Left hindlimb (tissue), 1 donor: ENCODE measurements around the gene DUSP3.

Experiments
- DNase-seq: peaks from one replicate; pipeline ENCODE4 v3.0.0-alpha.2; 2018

The DUSP3 gene

DNA sequence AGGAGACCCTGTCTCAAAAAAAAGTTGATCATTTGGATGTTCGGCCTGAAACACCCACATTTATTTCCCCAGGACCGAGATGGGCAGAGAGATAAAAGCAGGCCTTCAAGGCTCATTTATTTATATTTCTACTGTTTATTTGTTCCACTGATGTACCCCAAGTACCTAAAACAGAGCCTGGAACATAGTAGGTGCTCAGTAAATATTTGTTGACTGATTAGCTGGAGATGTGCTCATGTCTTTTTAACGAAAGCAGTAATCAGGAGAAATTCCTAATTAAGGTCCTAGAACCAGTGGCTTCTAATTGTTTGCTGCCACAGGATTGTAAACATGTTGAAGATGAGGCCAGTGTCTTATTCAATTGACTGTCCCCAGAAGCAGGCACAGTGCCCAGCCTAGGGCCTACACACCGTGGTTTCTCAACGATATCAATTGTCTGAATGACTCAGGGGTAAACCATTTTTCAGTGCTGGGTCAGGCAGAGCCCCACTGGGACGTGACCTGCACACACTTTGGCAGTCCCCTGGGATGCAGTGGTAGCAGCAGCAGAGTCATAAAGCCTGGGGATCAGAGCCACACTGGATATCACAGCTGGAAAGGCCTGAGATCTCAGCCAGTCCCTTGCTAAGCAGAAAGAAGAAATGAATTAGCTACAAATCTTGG, 54.9 kb downstream of the DUSP3 start:
- no peak for DNase-seq

DNA sequence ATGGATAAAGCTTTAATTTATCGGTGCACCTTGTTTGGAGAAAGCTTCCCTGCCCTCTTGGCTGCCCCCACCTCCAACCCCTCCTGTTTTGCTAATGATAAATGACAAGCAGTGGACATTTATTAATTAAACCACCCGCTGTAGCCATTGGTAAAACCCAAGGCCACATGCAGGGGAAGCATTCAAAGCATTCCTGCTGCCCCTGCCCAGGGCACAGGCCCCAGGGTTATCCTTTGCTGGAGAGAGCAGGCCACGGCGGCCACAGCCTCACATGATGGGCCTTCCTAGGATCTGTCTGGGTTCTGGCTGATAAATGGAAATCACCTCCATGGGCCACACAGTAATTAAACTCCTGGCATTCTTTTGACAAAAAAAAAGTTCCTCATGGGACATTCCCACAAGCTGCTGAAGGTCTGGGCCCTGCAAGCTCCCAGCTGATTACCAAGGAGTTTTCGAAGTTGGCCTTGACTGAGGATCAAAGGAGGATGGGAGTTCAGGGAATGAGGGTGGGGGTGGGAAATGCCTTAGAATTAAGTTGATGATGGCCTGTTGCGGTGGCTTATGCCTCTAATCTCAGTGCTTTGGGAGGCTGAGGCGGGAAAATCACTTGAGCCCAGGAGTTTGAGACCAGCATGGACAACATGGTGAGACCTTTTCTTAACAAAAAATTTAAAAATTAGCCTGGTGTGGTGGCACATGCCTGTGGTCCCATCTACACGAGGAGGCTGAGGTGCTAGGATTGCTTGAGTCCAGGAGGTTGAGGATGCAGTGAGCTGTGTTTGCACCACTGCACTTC, 55.7 kb downstream of the DUSP3 start:
- DNase-seq = no peak

- no peak for DNase-seq
Observed at GRCh38 chr17:43722269-43722619, 56.5 kb downstream of the DUSP3 start.

DNA sequence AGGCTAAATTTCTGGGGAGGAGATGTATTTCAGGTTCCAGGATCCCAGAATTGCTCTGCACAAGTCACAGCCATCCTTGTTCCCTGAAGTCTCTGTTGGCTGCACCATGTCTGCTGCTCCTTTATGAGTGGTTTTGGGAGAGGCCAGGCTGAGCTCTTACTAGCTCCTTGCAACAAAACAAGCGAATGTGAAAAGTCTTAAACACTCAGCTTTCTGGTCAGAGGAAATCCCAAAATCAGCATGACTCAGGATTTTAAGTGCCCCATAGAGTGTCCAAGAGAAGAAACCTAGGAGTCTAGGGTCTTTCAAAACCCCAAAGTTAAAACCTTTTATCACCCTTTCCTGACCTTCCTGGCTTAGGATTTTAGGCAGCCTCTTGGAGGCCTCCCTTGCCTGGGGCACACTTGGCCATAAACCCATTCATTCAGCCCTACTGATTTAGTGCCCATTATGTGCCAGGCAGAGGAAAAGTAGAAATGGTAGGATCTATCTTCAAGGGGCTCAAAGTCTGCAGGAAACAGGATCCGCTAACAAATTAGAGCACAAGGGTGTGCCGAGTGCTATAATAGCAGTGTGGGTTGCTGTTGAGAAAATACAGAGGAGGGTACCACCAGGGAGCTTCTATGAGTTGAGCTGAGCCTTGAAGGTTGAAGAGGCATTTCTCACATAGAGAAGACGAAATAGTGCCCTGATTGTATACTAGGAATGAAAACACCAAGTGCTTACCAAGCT, 57.1 kb downstream of the DUSP3 start:
- no peak for DNase-seq

GRCh38 chr17:43720311-43721060, 58.3 kb downstream of the DUSP3 start:
- peak; percentile 91 for DNase-seq

- no peak for DNase-seq
Observed at GRCh38 chr17:43719578-43719977, 59.2 kb downstream of the DUSP3 start.

GRCh38 chr17:43718544-43718943, 60.2 kb downstream of the DUSP3 start:
- no peak for DNase-seq

GRCh38 chr17:43717913-43718312, 60.9 kb downstream of the DUSP3 start:
- no peak for DNase-seq
